ENCODE results near the gene HARBI1. TPM values are rescaled to one million over a fixed set of nuclear protein-coding genes. Genes with fewer than 3 reads are reported as not detected.

HARBI1 gene
- total and polyA plus RNA-seq, 9 of the 15 experiments (the other 6 are each of a cell fraction or from before 2014, with no cell fraction given), result 3.5 to 8.4 (median 5.5) TPM

GRCh38 chr11:46554213-46555147, 62.5 kb downstream of the HARBI1 start (continued):
- no peak for TF ChIP-seq CREB1 (IDR thresholded peaks at IDR 0.05)
- TF ChIP-seq CREB1 (CRISPR knock-in tag; IDR thresholded peaks at IDR 0.05), result no peak
- TF ChIP-seq ZNF77 (CRISPR knock-in tag; IDR thresholded peaks at IDR 0.05), result no peak
- TF ChIP-seq FOXA1 (IDR thresholded peaks at IDR 0.05; ENCODE audit: borderline replicate concordance), result no peak
- no peak for TF ChIP-seq KDM2B (CRISPR knock-in tag; IDR thresholded peaks at IDR 0.05)
- no peak for TF ChIP-seq MGA (IDR thresholded peaks at IDR 0.05)
- TF ChIP-seq YY1 (IDR thresholded peaks at IDR 0.05; ENCODE audit: borderline replicate concordance in 1 of 3, control insufficient read depth in 1 of 3, extremely low read depth in 1 of 3, insufficient read depth in 3 of 3, insufficient read length in 1 of 3, insufficient replicate concordance in 2 of 3, low read depth in 1 of 3, low read length in 2 of 3), result no peak
- TF ChIP-seq HNRNPUL1 (IDR thresholded peaks at IDR 0.05; ENCODE audit: low read length), result no peak
- TF ChIP-seq RBFOX2 (IDR thresholded peaks at IDR 0.05; ENCODE audit: low read depth, low read length), result no peak
- peak; percentile 54; the same call in 1 of the 2 replicates for TF ChIP-seq LEF1 (IDR thresholded peaks at IDR 0.05)

Measured in K562 (cell line).